A673 (cell line): ENCODE measurements around the gene WHAMM.

Experiments used
- EZH2 ChIP-seq: fragments of 200-600 bp; sonication (generic); IDR thresholded peaks from 2 replicates; pipeline ENCODE4 v1.6.1; 2017; ENCODE audit warnings: borderline replicate concordance, low read depth, mild to moderate bottlenecking, mixed read lengths, antibody characterized with exemption, low read length; ENCODE audit not compliant: poor library complexity, severe bottlenecking
- TF ChIP-seq, protein P1 (sequence below): fragments of 300-800, 200-600 bp; sonication (generic); conservative IDR thresholded peaks from 2 replicates; pipeline ENCODE4 v1.5.1; 2017; ENCODE audit warnings: low read depth, mild to moderate bottlenecking, antibody characterized with exemption, low read length, moderate library complexity, mixed read lengths

DNA sequence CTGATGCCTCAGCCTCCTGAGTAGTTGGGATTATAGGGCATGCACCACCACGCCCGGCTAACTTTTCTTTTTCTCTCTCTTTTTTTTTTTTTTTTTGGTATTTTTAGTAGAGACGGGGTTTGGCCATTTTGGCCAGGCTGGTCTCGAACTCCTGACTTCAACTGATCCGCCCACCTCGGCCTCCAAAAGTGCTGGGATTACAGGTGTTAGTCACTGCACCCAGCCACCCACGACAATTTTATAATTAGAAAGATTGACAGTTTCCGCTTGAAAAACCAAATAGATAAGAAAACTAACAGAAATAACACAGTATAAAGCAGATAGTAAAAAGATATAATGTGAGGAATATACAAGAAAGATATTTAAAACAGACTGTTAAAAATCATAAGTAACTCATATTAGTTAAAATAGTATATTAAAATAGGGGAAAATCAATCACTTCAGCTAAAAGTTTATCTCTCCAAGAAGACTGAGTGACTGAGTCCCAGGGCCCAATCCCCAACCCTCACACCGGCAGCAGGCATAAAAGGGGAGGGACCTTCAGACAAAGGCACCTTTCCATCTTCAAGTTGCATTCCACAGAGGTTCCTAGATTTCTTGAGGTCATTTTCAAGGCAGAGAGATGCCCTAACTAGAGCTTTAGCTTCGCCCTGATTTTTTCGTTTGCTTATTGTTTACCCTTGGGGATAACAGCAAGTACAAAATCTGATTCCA is 1.4 kb upstream of the WHAMM start:
- TF ChIP-seq EZH2 = no peak
- TF ChIP-seq, protein P1, sequence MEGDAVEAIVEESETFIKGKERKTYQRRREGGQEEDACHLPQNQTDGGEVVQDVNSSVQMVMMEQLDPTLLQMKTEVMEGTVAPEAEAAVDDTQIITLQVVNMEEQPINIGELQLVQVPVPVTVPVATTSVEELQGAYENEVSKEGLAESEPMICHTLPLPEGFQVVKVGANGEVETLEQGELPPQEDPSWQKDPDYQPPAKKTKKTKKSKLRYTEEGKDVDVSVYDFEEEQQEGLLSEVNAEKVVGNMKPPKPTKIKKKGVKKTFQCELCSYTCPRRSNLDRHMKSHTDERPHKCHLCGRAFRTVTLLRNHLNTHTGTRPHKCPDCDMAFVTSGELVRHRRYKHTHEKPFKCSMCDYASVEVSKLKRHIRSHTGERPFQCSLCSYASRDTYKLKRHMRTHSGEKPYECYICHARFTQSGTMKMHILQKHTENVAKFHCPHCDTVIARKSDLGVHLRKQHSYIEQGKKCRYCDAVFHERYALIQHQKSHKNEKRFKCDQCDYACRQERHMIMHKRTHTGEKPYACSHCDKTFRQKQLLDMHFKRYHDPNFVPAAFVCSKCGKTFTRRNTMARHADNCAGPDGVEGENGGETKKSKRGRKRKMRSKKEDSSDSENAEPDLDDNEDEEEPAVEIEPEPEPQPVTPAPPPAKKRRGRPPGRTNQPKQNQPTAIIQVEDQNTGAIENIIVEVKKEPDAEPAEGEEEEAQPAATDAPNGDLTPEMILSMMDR = no peak
